ENCODE results near the gene CREB3L1.

Gene CREB3L1

DNA sequence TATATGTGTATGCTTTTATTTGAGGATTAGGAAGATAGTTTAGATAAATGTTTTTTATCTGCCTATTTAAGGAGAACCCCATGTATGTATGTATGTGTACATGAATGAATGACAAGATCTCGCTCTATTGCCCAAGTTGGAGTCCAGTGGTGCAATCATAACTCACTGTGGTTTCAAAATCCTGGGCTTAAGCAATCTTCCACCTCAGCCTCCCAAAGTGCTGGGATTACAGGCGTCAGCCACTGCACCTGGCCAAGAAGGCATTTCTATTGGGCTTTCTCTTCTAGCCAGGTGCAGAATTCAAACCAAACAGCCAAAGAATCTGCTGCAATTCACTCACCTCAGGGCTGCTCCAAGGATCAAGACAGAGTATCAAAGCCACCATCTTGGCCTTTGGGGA is 44.3 kb downstream of the CREB3L1 start:
- CTCF ChIA-PET = interaction anchor here (1.0 to 1.6 kb wide), 3 partner anchors 8 to 27 kb away, joined by 3 read pairs; no protein-coding TSS in a partner anchor
- H3K27me3 Mint-ChIP-seq = peaks cover 21% of the 10 kb centered on the region
- DNase-seq = no peak
- no peaks in the 10 kb centered on the region for H3K36me3 Mint-ChIP-seq
- peaks cover 31% of the 10 kb centered on the region for H3K4me1 Mint-ChIP-seq
- no peak overlapping the region for H3K27ac Mint-ChIP-seq
- H3K9me3 Mint-ChIP-seq = no peaks in the 10 kb centered on the region
- H3K4me3 Mint-ChIP-seq = no peak overlapping the region

DNA sequence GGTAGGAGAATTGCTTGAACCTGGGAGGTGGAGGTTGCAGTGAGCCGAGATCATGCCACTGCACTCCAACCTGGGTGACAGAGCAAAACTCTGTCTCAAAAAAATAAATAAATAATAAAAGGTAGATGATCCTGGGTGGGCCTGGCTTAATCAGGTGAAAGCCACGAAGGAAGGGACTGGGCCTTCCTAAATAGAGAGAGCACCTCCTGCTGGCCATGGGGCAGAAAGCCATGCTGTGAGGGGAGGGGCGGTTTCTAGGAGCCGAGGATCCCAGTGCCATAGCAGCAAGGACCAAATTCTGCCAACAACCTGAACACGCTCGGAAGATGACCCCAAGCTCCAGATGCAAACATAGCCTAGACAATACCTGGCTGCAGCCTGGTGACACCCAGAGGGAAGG is 45.3 kb downstream of the CREB3L1 start:
- H3K4me3 Mint-ChIP-seq = no peak overlapping the region

DNA sequence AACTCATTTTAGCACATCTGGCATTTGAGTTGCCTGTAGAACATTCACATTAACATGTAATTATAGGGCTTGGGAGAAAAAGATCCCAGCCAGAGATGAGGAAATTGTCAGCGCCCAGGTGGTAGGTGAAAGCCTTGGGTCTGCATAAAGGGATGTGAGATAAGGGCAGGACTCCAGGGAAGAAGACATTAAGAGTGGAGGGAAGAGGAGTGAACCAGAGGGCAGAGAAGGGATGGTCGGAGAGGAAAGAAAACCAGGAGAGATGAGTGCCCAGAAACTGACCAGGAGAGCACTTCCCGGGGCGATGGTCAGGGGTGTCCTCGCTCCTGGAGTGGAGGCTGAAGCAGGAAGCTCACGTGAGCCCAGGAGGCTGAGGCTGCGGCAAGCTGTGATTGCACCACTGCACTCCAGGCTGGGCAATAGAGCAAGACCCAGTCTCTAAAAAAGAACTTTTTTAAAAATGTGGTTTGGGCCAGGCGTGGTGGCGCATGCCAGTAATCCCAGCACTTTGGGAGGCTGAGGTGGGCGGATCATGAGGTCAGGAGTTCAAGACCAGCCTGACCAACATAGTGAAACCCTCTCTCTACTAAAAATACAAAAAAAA is 49.5 kb downstream of the CREB3L1 start:
- CTCF ChIA-PET = no interaction called here
- H3K36me3 Mint-ChIP-seq = peaks cover 3% of the 10 kb centered on the region
- no peak for DNase-seq
- peaks cover 33% of the 10 kb centered on the region for H3K4me1 Mint-ChIP-seq
- no peak overlapping the region for H3K27ac Mint-ChIP-seq
- no peak overlapping the region for H3K4me3 Mint-ChIP-seq
- no peaks in the 10 kb centered on the region for H3K9me3 Mint-ChIP-seq
- peaks cover 61% of the 10 kb centered on the region for H3K27me3 Mint-ChIP-seq

More for the DNA sequence above, 45.3 kb downstream of the CREB3L1 start:
- CTCF ChIA-PET = interaction anchor here (1.0 to 1.8 kb wide), 4 partner anchors 9 to 26 kb away, joined by 3 to 7 read pairs (median 3); no protein-coding TSS in a partner anchor
- Mint-ChIP-seq H3K36me3 (no peaks in the 10 kb centered on the region), H3K4me1 (peaks cover 32% of the 10 kb centered on the region), H3K27ac (no peak overlapping the region), H3K9me3 (no peaks in the 10 kb centered on the region), H3K27me3 (peaks cover 25% of the 10 kb centered on the region)
- DNase-seq = no peak

DNA sequence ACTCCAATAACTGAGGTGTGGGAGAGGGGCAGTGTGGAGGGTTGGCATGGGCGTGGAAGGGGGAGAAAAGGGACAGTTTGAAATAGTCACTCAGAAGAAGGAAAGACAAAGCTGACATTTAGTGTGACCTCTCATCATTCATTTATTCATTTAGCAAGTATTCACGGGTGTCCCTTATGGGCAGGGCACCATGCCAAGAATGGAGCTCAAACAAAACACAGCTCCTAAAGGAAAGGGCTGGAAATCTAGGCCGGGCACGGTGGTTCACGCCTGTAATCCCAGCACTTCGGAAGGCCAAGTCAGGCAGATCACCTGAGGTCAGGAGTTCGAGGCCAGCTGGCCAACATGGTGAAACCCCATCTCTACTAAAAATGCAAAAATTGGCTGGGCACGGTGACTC is 50.4 kb downstream of the CREB3L1 start:
- DNase-seq = no peak
- peaks cover 39% of the 10 kb centered on the region for H3K4me1 Mint-ChIP-seq
- peaks cover 3% of the 10 kb centered on the region for H3K36me3 Mint-ChIP-seq
- H3K27me3 Mint-ChIP-seq = peaks cover 69% of the 10 kb centered on the region
- CTCF ChIA-PET = interaction anchor here (1.0 kb wide), 1 partner anchor 19 kb away, joined by 4 read pairs; no protein-coding TSS in a partner anchor
- H3K27ac Mint-ChIP-seq = no peak overlapping the region
- no peaks in the 10 kb centered on the region for H3K9me3 Mint-ChIP-seq
- H3K4me3 Mint-ChIP-seq = no peak overlapping the region

DNA sequence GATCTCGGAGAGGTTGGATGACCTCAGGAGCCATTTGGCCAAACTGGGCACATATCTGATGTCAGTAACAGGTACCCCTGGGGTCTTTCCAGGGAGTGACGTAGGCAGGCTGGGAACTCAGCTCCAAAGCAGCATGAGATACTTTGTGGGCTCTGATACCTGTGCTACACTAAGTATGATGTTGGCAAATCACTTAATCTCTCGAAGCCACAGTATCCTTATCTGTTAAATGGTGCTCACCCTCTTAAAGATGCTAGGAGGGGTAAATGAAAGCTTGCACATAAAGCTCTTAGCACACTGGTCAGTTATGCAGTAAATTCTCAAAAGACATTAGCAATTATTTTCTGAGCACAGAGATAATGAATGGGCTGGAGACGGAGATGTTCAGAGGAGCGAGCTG is 52.7 kb downstream of the CREB3L1 start:
- Mint-ChIP-seq H3K27ac (peak overlapping the region; percentile 86), H3K4me3 (peak overlapping the region; percentile 57), H3K4me1 (peaks cover 58% of the 10 kb centered on the region), H3K9me3 (no peaks in the 10 kb centered on the region), H3K36me3 (peaks cover 5% of the 10 kb centered on the region), H3K27me3 (peaks cover 92% of the 10 kb centered on the region)
- no peak for DNase-seq
- CTCF ChIA-PET = interaction anchor here (0.9 to 3.0 kb wide), 9 partner anchors 10 to 92 kb away, joined by 3 to 17 read pairs (median 6); partner anchors contain the start of gene DGKZ

GRCh38 chr11:46330563-46331281 is 53.3 kb downstream of the CREB3L1 start:
- peaks cover 63% of the 10 kb centered on the region for H3K4me1 Mint-ChIP-seq
- peaks cover 92% of the 10 kb centered on the region for H3K27me3 Mint-ChIP-seq
- H3K27ac Mint-ChIP-seq = peak overlapping the region; percentile 86
- H3K36me3 Mint-ChIP-seq = peaks cover 5% of the 10 kb centered on the region
- peak overlapping the region; percentile 63 for H3K4me3 Mint-ChIP-seq
- no peak for DNase-seq
- CTCF ChIA-PET = interaction anchor here (0.9 to 3.0 kb wide), 9 partner anchors 9 to 92 kb away, joined by 3 to 17 read pairs (median 6); partner anchors contain the start of gene DGKZ
- H3K9me3 Mint-ChIP-seq = no peaks in the 10 kb centered on the region

- Mint-ChIP-seq H3K4me1 (peaks cover 69% of the 10 kb centered on the region), H3K27ac (peak overlapping the region; percentile 86), H3K36me3 (peaks cover 5% of the 10 kb centered on the region), H3K9me3 (no peaks in the 10 kb centered on the region), H3K4me3 (peak overlapping the region; percentile 63), H3K27me3 (peaks cover 92% of the 10 kb centered on the region)
- CTCF ChIA-PET = interaction anchor here (1.5 to 3.0 kb wide), 5 partner anchors 9 to 24 kb away, joined by 4 to 17 read pairs (median 6); partner anchors contain the start of gene DGKZ
- DNase-seq = peak; percentile 74
Observed at GRCh38 chr11:46331282-46331984, 54.0 kb downstream of the CREB3L1 start.

DNA sequence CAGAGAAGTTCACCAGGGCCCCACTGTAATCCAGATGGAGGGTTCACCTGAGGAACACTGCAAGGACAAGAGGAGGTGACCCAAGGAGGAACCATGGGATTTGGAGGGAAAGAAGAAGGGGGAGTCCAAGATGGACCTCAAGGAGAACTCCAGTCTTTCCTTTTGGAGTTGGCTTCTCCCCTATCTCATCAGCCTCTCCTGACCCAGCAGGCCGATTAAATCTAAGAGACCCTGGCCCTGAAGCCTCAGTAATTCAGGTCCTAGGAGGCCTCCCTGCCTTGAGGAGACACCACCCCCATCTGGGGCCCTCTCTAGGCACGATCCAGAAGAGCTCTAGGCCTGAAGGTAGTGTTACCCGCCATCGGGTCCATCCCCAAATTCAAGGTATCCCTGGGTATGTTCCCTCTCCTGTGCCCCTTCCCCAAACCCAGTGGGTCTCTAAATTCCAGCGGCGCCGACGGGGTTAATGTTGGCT is 54.7 kb downstream of the CREB3L1 start:
- Mint-ChIP-seq H3K27ac (peak overlapping the region; percentile 86), H3K4me3 (peak overlapping the region; percentile 63), H3K9me3 (no peaks in the 10 kb centered on the region), H3K4me1 (peaks cover 70% of the 10 kb centered on the region), H3K36me3 (peaks cover 5% of the 10 kb centered on the region), H3K27me3 (peaks cover 88% of the 10 kb centered on the region)
- CTCF ChIA-PET = interaction anchor here (1.5 to 3.0 kb wide), 3 partner anchors 13 to 16 kb away, joined by 5 to 17 read pairs (median 6); partner anchors contain the start of gene DGKZ
- DNase-seq = no peak

DNA sequence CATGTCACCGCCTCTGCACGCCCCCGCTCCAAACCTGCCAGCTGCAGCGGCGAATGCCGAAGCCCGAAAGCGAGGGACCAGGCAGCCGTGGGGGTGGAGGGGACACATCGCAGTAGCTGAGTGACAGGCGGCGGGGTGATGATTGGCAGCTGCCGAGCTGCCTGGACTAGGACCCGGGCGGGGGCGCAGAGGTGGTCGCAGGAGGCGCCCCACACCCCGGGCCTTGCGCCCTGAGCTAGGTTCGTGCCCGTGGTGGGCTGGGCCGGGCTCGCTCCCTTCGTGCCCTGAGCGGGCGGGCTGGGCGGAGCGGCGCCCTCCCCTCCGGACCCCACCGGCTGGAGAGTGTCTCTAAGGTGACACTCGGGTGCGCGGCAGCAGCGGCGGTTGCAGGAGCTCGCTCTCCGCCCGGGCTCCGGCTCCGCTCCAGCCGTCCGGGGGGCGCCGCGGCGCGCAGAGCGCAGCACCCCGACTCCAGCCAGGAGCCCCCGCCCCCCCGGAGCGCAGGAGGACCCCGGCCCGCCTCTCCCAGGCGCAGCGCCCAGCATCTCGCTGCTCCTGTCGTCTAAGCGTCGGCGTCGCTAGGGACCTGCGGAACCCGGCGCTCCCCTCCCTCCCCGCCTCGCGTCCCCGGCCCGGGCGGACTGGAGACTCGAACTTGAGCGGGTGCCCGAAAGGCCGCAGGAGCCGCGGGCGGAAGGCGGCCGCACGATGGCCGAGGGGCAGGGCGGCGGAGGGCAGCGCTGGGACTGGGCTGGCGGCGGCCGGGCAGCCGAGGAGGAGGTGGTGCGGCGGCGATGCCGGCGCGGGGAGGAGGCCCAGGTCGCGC is 55.3 kb downstream of the CREB3L1 start:
- CTCF ChIA-PET = interaction anchor here (1.5 to 3.0 kb wide), 3 partner anchors 13 to 17 kb away, joined by 5 to 17 read pairs (median 6); partner anchors contain the start of gene DGKZ
- DNase-seq = peak; percentile 47
- Mint-ChIP-seq H3K36me3 (peaks cover 5% of the 10 kb centered on the region), H3K4me3 (peak overlapping the region; percentile 75), H3K27me3 (peaks cover 86% of the 10 kb centered on the region), H3K9me3 (no peaks in the 10 kb centered on the region), H3K27ac (no peak overlapping the region), H3K4me1 (peaks cover 74% of the 10 kb centered on the region)

- peaks cover 80% of the 10 kb centered on the region for H3K27me3 Mint-ChIP-seq
- CTCF ChIA-PET = interaction anchor here (1.5 to 2.1 kb wide), 2 partner anchors 12 to 18 kb away, joined by 5 to 6 read pairs; no protein-coding TSS in a partner anchor
Observed at GRCh38 chr11:46333394-46333947, 56.0 kb downstream of the CREB3L1 start.

GRCh38 chr11:46334211-46334610 is 56.7 kb downstream of the CREB3L1 start:
- H3K4me1 Mint-ChIP-seq = peaks cover 85% of the 10 kb centered on the region
- DNase-seq = no peak
- peaks cover 5% of the 10 kb centered on the region for H3K36me3 Mint-ChIP-seq
- no peaks in the 10 kb centered on the region for H3K9me3 Mint-ChIP-seq
- peak overlapping the region; percentile 60 for H3K27ac Mint-ChIP-seq
- CTCF ChIA-PET = no interaction called here
- peaks cover 78% of the 10 kb centered on the region for H3K27me3 Mint-ChIP-seq
- peak overlapping the region; percentile 75 for H3K4me3 Mint-ChIP-seq

More at GRCh38 chr11:46333394-46333947, 56.0 kb downstream of the CREB3L1 start:
- H3K36me3 Mint-ChIP-seq = peaks cover 5% of the 10 kb centered on the region
- H3K4me3 Mint-ChIP-seq = peak overlapping the region; percentile 75
- peaks cover 80% of the 10 kb centered on the region for H3K4me1 Mint-ChIP-seq
- H3K9me3 Mint-ChIP-seq = no peaks in the 10 kb centered on the region
- DNase-seq = peak; percentile 52
- peak overlapping the region; percentile 24 for H3K27ac Mint-ChIP-seq

GRCh38 chr11:46335271-46335670 is 57.8 kb downstream of the CREB3L1 start:
- DNase-seq = no peak
- CTCF ChIA-PET = interaction anchor here (1.1 kb wide), 1 partner anchor 12 kb away, joined by 3 read pairs; no protein-coding TSS in a partner anchor
- Mint-ChIP-seq H3K4me3 (peak overlapping the region; percentile 73), H3K27ac (peak overlapping the region; percentile 88), H3K4me1 (peaks cover 80% of the 10 kb centered on the region), H3K9me3 (no peaks in the 10 kb centered on the region), H3K27me3 (peaks cover 71% of the 10 kb centered on the region), H3K36me3 (peaks cover 5% of the 10 kb centered on the region)

Data from activated naive CD4-positive, alpha-beta T cell treated with anti-CD3 and anti-CD28 coated beads, Interleukin-2, amount 10 ng/mL, durations not matched to agents 7 days and 5 days (primary cell).